ENCODE measurements around the gene APMAP.

The APMAP gene

GRCh38 chr20:25013478-25014380 is 21.2 kb upstream of the APMAP start:
- H3K36me3 ChIP-seq (ENCODE audit: insufficient read depth, low read length): peaks cover 54% of the 10 kb centered on the region
- no peak overlapping the region for H3K27ac ChIP-seq (ENCODE audit: low read depth, low read length)
- H3K9ac ChIP-seq (ENCODE audit: low read length): no peak overlapping the region
- H3K4me3 ChIP-seq (ENCODE audit: low read depth in 1 of 2, low read length in 2 of 2): no peak overlapping the region
- H3K27me3 ChIP-seq (ENCODE audit: control insufficient read depth in 1 of 2, insufficient read depth in 2 of 2, low read length in 2 of 2): no peaks in the 10 kb centered on the region
- no peaks in the 10 kb centered on the region for H3K9me3 ChIP-seq (ENCODE audit: low read length)
- peaks cover 15% of the 10 kb centered on the region for H3K4me1 ChIP-seq (ENCODE audit: insufficient read depth, low read length)

- H3K4me1 ChIP-seq (ENCODE audit: insufficient read depth, low read length): peaks cover 17% of the 10 kb centered on the region
- H3K27ac ChIP-seq (ENCODE audit: low read depth, low read length): no peak overlapping the region
- H3K4me3 ChIP-seq (ENCODE audit: low read depth in 1 of 2, low read length in 2 of 2): no peak overlapping the region
- H3K27me3 ChIP-seq (ENCODE audit: control insufficient read depth in 1 of 2, insufficient read depth in 2 of 2, low read length in 2 of 2): no peaks in the 10 kb centered on the region
- no peak overlapping the region for H3K9ac ChIP-seq (ENCODE audit: low read length)
- H3K9me3 ChIP-seq (ENCODE audit: low read length): no peaks in the 10 kb centered on the region
- peaks cover 63% of the 10 kb centered on the region for H3K36me3 ChIP-seq (ENCODE audit: insufficient read depth, low read length)
Observed at GRCh38 chr20:25012616-25013189, 20.2 kb upstream of the APMAP start.

- no peak overlapping the region for H3K4me3 ChIP-seq (ENCODE audit: low read depth in 1 of 2, low read length in 2 of 2)
- H3K9ac ChIP-seq (ENCODE audit: low read length): no peak overlapping the region
- H3K36me3 ChIP-seq (ENCODE audit: insufficient read depth, low read length): peaks cover 71% of the 10 kb centered on the region
- no peak overlapping the region for H3K27ac ChIP-seq (ENCODE audit: low read depth, low read length)
- no peaks in the 10 kb centered on the region for H3K9me3 ChIP-seq (ENCODE audit: low read length)
- H3K27me3 ChIP-seq (ENCODE audit: control insufficient read depth in 1 of 2, insufficient read depth in 2 of 2, low read length in 2 of 2): no peaks in the 10 kb centered on the region
- H3K4me1 ChIP-seq (ENCODE audit: insufficient read depth, low read length): peaks cover 17% of the 10 kb centered on the region
Observed at GRCh38 chr20:25011831-25012241, 19.3 kb upstream of the APMAP start.

GRCh38 chr20:25011261-25011660 is 18.7 kb upstream of the APMAP start:
- Histone ChIP-seq H3K9ac (ENCODE audit: low read length) (no peak overlapping the region), H3K27me3 (ENCODE audit: control insufficient read depth in 1 of 2, insufficient read depth in 2 of 2, low read length in 2 of 2) (no peaks in the 10 kb centered on the region), H3K9me3 (ENCODE audit: low read length) (no peaks in the 10 kb centered on the region), H3K36me3 (ENCODE audit: insufficient read depth, low read length) (peaks cover 72% of the 10 kb centered on the region), H3K4me1 (ENCODE audit: insufficient read depth, low read length) (peaks cover 20% of the 10 kb centered on the region), H3K27ac (ENCODE audit: low read depth, low read length) (no peak overlapping the region), H3K4me3 (ENCODE audit: low read depth in 1 of 2, low read length in 2 of 2) (no peak overlapping the region)

GRCh38 chr20:25009218-25010145 is 16.9 kb upstream of the APMAP start:
- no peak overlapping the region for H3K4me3 ChIP-seq (ENCODE audit: low read depth in 1 of 2, low read length in 2 of 2)
- no peak overlapping the region for H3K9ac ChIP-seq (ENCODE audit: low read length)
- peaks cover 37% of the 10 kb centered on the region for H3K4me1 ChIP-seq (ENCODE audit: insufficient read depth, low read length)
- H3K27ac ChIP-seq (ENCODE audit: low read depth, low read length): peak overlapping the region; percentile 63
- no peaks in the 10 kb centered on the region for H3K27me3 ChIP-seq (ENCODE audit: control insufficient read depth in 1 of 2, insufficient read depth in 2 of 2, low read length in 2 of 2)
- H3K9me3 ChIP-seq (ENCODE audit: low read length): no peaks in the 10 kb centered on the region
- peaks cover 66% of the 10 kb centered on the region for H3K36me3 ChIP-seq (ENCODE audit: insufficient read depth, low read length)

GRCh38 chr20:25008388-25009217 is 16.1 kb upstream of the APMAP start:
- H3K27ac ChIP-seq (ENCODE audit: low read depth, low read length): peak overlapping the region; percentile 4
- H3K36me3 ChIP-seq (ENCODE audit: insufficient read depth, low read length): peaks cover 58% of the 10 kb centered on the region
- no peaks in the 10 kb centered on the region for H3K9me3 ChIP-seq (ENCODE audit: low read length)
- no peaks in the 10 kb centered on the region for H3K27me3 ChIP-seq (ENCODE audit: control insufficient read depth in 1 of 2, insufficient read depth in 2 of 2, low read length in 2 of 2)
- H3K9ac ChIP-seq (ENCODE audit: low read length): no peak overlapping the region
- H3K4me3 ChIP-seq (ENCODE audit: low read depth in 1 of 2, low read length in 2 of 2): no peak overlapping the region
- peaks cover 41% of the 10 kb centered on the region for H3K4me1 ChIP-seq (ENCODE audit: insufficient read depth, low read length)

GRCh38 chr20:25007491-25008305 is 15.1 kb upstream of the APMAP start:
- peaks cover 49% of the 10 kb centered on the region for H3K36me3 ChIP-seq (ENCODE audit: insufficient read depth, low read length)
- no peak overlapping the region for H3K9ac ChIP-seq (ENCODE audit: low read length)
- H3K4me1 ChIP-seq (ENCODE audit: insufficient read depth, low read length): peaks cover 41% of the 10 kb centered on the region
- H3K27ac ChIP-seq (ENCODE audit: low read depth, low read length): peak overlapping the region; percentile 76
- no peaks in the 10 kb centered on the region for H3K27me3 ChIP-seq (ENCODE audit: control insufficient read depth in 1 of 2, insufficient read depth in 2 of 2, low read length in 2 of 2)
- no peaks in the 10 kb centered on the region for H3K9me3 ChIP-seq (ENCODE audit: low read length)
- H3K4me3 ChIP-seq (ENCODE audit: low read depth in 1 of 2, low read length in 2 of 2): no peak overlapping the region

GRCh38 chr20:25006431-25007167 is 14.0 kb upstream of the APMAP start:
- no peaks in the 10 kb centered on the region for H3K27me3 ChIP-seq (ENCODE audit: control insufficient read depth in 1 of 2, insufficient read depth in 2 of 2, low read length in 2 of 2)
- H3K27ac ChIP-seq (ENCODE audit: low read depth, low read length): peak overlapping the region; percentile 76
- H3K4me1 ChIP-seq (ENCODE audit: insufficient read depth, low read length): peaks cover 41% of the 10 kb centered on the region
- H3K9ac ChIP-seq (ENCODE audit: low read length): no peak overlapping the region
- no peak overlapping the region for H3K4me3 ChIP-seq (ENCODE audit: low read depth in 1 of 2, low read length in 2 of 2)
- no peaks in the 10 kb centered on the region for H3K9me3 ChIP-seq (ENCODE audit: low read length)
- peaks cover 40% of the 10 kb centered on the region for H3K36me3 ChIP-seq (ENCODE audit: insufficient read depth, low read length)

- Histone ChIP-seq H3K4me3 (ENCODE audit: low read depth in 1 of 2, low read length in 2 of 2) (no peak overlapping the region), H3K4me1 (ENCODE audit: insufficient read depth, low read length) (peaks cover 41% of the 10 kb centered on the region), H3K9me3 (ENCODE audit: low read length) (no peaks in the 10 kb centered on the region), H3K27me3 (ENCODE audit: control insufficient read depth in 1 of 2, insufficient read depth in 2 of 2, low read length in 2 of 2) (no peaks in the 10 kb centered on the region), H3K9ac (ENCODE audit: low read length) (no peak overlapping the region), H3K27ac (ENCODE audit: low read depth, low read length) (peak overlapping the region; percentile 76), H3K36me3 (ENCODE audit: insufficient read depth, low read length) (peaks cover 33% of the 10 kb centered on the region)
Observed at GRCh38 chr20:25005661-25006060, 13.1 kb upstream of the APMAP start.

- no peak overlapping the region for H3K4me3 ChIP-seq (ENCODE audit: low read depth in 1 of 2, low read length in 2 of 2)
- H3K9me3 ChIP-seq (ENCODE audit: low read length): no peaks in the 10 kb centered on the region
- H3K27me3 ChIP-seq (ENCODE audit: control insufficient read depth in 1 of 2, insufficient read depth in 2 of 2, low read length in 2 of 2): no peaks in the 10 kb centered on the region
- no peak overlapping the region for H3K9ac ChIP-seq (ENCODE audit: low read length)
- peak overlapping the region; percentile 76 for H3K27ac ChIP-seq (ENCODE audit: low read depth, low read length)
- H3K36me3 ChIP-seq (ENCODE audit: insufficient read depth, low read length): peaks cover 29% of the 10 kb centered on the region
- H3K4me1 ChIP-seq (ENCODE audit: insufficient read depth, low read length): peaks cover 45% of the 10 kb centered on the region
Observed at GRCh38 chr20:25005220-25005619, 12.7 kb upstream of the APMAP start.

All from muscle layer of colon (tissue), 2 donors.